C4-2B (cell line): Measurements from ENCODE around the gene ARMC7.

Source experiments
- CTCF ChIP-seq: fragments of 450-650 bp; conservative IDR thresholded peaks from 2 replicates; pipeline ENCODE4 v1.5.1; 2017; ENCODE audit warnings: mild to moderate bottlenecking
- ZFX ChIP-seq: fragments of 450-650 bp; IDR thresholded peaks from 2 replicates; pipeline ENCODE4 v1.6.1; 2017

GRCh38 chr17:75081611-75082540, 27.9 kb upstream of the ARMC7 start:
- TF ChIP-seq CTCF (no peak), ZFX (no peak)
